HEK293 (cell line): ENCODE measurements around the gene ETNK2.

Experiments
- CTCF ChIA-PET: fragments of 350-600 bp; formaldehyde crosslinking; extraction: SDS; loops from one replicate; lab custom pipeline; 2021; ENCODE audit warnings: antibody characterized with exemption; lab: Yijun Ruan, JAX
- POLR2A ChIA-PET: fragments of 300-600 bp; formaldehyde crosslinking; extraction: SDS; loops from one replicate; lab custom pipeline; 2020; ENCODE audit warnings: antibody characterized with exemption, inconsistent platforms; lab: Yijun Ruan, JAX
- H3K27ac ChIP-seq: fragments of 200-500 bp; sonication (Bioruptor generic); 2 replicates; pipeline ENCODE4 v1.5.1; 2014; ENCODE audit warnings: low read depth, low read length, control low read depth, inconsistent platforms; ENCODE audit errors: extremely low read depth
- H3K36me3 ChIP-seq, 2 experiments: fragments of 200-500 bp in 1 of 2; sonication (Bioruptor generic) in 1 of 2; 1 replicate in 1 of 2; 2 replicates in 1 of 2; pipeline ENCODE4 v1.5.1; 2014 to 2017; ENCODE audit warnings: inconsistent platforms in 2 of 2, low read length in 2 of 2; ENCODE audit not compliant: control insufficient read depth in 2 of 2, insufficient read depth in 1 of 2
- H3K4me1 ChIP-seq: fragments of 200-500 bp; sonication (Bioruptor generic); 2 replicates; pipeline ENCODE4 v1.5.1; 2014; ENCODE audit warnings: mild to moderate bottlenecking, low read length, inconsistent platforms; ENCODE audit not compliant: control insufficient read depth, insufficient read depth
- H3K4me3 ChIP-seq: 2 replicates; pipeline ENCODE4 v1.5.1; 2011; ENCODE audit warnings: low read depth, mild to moderate bottlenecking, control low read depth, low read length, moderate library complexity
- H3K9me3 ChIP-seq: fragments of 200-500 bp; sonication (Bioruptor generic); 2 replicates; pipeline ENCODE4 v1.5.1; 2014; ENCODE audit warnings: low read depth, low read length, inconsistent platforms; ENCODE audit not compliant: control insufficient read depth, insufficient read depth
- GLIS1 ChIP-seq: fragments of 450-650 bp; formaldehyde crosslinking; IDR thresholded peaks from 2 replicates; pipeline ENCODE4 v1.5.1; 2016; ENCODE audit warnings: missing biosample characterization, missing genetic modification characterization
- MYNN ChIP-seq: fragments of 450-650 bp; formaldehyde crosslinking; IDR thresholded peaks from 2 replicates; pipeline ENCODE4 v1.5.1; 2016; ENCODE audit warnings: missing biosample characterization, missing genetic modification characterization, borderline replicate concordance
- PATZ1 ChIP-seq: fragments of 450-650 bp; formaldehyde crosslinking; IDR thresholded peaks from 2 replicates; pipeline ENCODE4 v1.5.1; 2016; ENCODE audit warnings: missing biosample characterization, missing genetic modification characterization
- ZBTB8A ChIP-seq: fragments of 450-650 bp; formaldehyde crosslinking; IDR thresholded peaks from 2 replicates; pipeline ENCODE4 v1.5.1; 2016; ENCODE audit warnings: missing biosample characterization, missing genetic modification characterization
- ZFHX2 ChIP-seq: fragments of 450-650 bp; formaldehyde crosslinking; conservative IDR thresholded peaks from 2 replicates; pipeline ENCODE4 v1.5.1; 2016; ENCODE audit warnings: missing biosample characterization, missing genetic modification characterization
- ZNF184 ChIP-seq: fragments of 450-650 bp; IDR thresholded peaks from 2 replicates; pipeline ENCODE4 v1.5.1; 2018; ENCODE audit warnings: missing biosample characterization, mild to moderate bottlenecking, missing genetic modification characterization
- ZNF239 ChIP-seq: fragments of 450-650 bp; formaldehyde crosslinking; IDR thresholded peaks from 2 replicates; pipeline ENCODE4 v1.5.1; 2016; ENCODE audit warnings: missing biosample characterization, missing genetic modification characterization
- ZNF335 ChIP-seq: fragments of 450-650 bp; formaldehyde crosslinking; conservative IDR thresholded peaks from 2 replicates; pipeline ENCODE4 v1.5.1; 2016; ENCODE audit warnings: missing biosample characterization, missing genetic modification characterization
- ZNF654 ChIP-seq: fragments of 450-650 bp; formaldehyde crosslinking; IDR thresholded peaks from 2 replicates; pipeline ENCODE4 v1.5.1; 2016; ENCODE audit warnings: low read depth, missing biosample characterization, missing genetic modification characterization
- ZNF692 ChIP-seq: fragments of 450-650 bp; formaldehyde crosslinking; IDR thresholded peaks from 2 replicates; pipeline ENCODE4 v1.5.1; 2016; ENCODE audit warnings: missing biosample characterization, missing genetic modification characterization
- ZNF747 ChIP-seq: fragments of 450-650 bp; formaldehyde crosslinking; IDR thresholded peaks from 2 replicates; pipeline ENCODE4 v1.5.1; 2016; ENCODE audit warnings: missing biosample characterization, missing genetic modification characterization
- ZNF777 ChIP-seq: fragments of 450-650 bp; formaldehyde crosslinking; IDR thresholded peaks from 2 replicates; pipeline ENCODE4 v1.5.1; 2017; ENCODE audit warnings: missing biosample characterization, missing genetic modification characterization, borderline replicate concordance
- ZNF843 ChIP-seq: fragments of 450-650 bp; formaldehyde crosslinking; IDR thresholded peaks from 2 replicates; pipeline ENCODE4 v1.5.1; 2016; ENCODE audit warnings: missing biosample characterization, missing genetic modification characterization
- TF ChIP-seq, protein P1 (sequence below): fragments of 450-650 bp; formaldehyde crosslinking; IDR thresholded peaks from 2 replicates; pipeline ENCODE4 v1.5.1; 2017; ENCODE audit warnings: missing biosample characterization, missing genetic modification characterization
- TF ChIP-seq, protein P2 (sequence below): fragments of 450-650 bp; formaldehyde crosslinking; conservative IDR thresholded peaks from 2 replicates; pipeline ENCODE4 v1.5.1; 2016; ENCODE audit warnings: low read depth, missing biosample characterization, missing genetic modification characterization
- TF ChIP-seq, protein P3 (sequence below): fragments of 450-650 bp; formaldehyde crosslinking; conservative IDR thresholded peaks from 2 replicates; pipeline ENCODE4 v1.5.1; 2016; ENCODE audit warnings: low read depth, missing biosample characterization, missing genetic modification characterization

Gene ETNK2

DNA sequence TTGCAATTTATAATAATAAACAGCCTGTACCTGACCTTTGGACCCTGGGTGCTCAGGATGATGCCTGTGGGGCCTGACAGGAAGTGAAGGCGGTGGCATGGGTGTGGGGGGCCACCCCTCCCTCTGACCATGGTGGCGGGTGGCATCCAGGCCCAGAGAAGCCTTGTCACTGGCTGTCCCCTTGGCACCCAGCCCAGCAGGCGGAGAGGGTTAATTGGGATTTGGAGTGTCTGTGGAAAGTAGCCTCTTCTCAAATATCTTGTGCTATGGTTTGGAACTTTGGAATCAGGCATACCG is 58.5 kb downstream of the ETNK2 start (continued):
- TF ChIP-seq PATZ1 (tag by site-specific recombination) (peak; percentile 61), ZNF335 (tag by site-specific recombination) (no peak), ZNF747 (tag by site-specific recombination) (no peak), ZFHX2 (peak; percentile 43; the same call in 1 of the 2 replicates), ZNF239 (tag by site-specific recombination) (no peak), ZBTB8A (tag by site-specific recombination) (no peak), GLIS1 (peak; percentile 51), ZNF654 (tag by site-specific recombination) (no peak), ZNF692 (peak; percentile 44; the same call in 1 of the 2 replicates), ZNF843 (tag by site-specific recombination) (no peak), ZNF777 (tag by site-specific recombination) (no peak)
- TF ChIP-seq, protein P1, sequence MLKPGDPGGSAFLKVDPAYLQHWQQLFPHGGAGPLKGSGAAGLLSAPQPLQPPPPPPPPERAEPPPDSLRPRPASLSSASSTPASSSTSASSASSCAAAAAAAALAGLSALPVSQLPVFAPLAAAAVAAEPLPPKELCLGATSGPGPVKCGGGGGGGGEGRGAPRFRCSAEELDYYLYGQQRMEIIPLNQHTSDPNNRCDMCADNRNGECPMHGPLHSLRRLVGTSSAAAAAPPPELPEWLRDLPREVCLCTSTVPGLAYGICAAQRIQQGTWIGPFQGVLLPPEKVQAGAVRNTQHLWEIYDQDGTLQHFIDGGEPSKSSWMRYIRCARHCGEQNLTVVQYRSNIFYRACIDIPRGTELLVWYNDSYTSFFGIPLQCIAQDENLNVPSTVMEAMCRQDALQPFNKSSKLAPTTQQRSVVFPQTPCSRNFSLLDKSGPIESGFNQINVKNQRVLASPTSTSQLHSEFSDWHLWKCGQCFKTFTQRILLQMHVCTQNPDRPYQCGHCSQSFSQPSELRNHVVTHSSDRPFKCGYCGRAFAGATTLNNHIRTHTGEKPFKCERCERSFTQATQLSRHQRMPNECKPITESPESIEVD (tag by site-specific recombination): no peak

DNA sequence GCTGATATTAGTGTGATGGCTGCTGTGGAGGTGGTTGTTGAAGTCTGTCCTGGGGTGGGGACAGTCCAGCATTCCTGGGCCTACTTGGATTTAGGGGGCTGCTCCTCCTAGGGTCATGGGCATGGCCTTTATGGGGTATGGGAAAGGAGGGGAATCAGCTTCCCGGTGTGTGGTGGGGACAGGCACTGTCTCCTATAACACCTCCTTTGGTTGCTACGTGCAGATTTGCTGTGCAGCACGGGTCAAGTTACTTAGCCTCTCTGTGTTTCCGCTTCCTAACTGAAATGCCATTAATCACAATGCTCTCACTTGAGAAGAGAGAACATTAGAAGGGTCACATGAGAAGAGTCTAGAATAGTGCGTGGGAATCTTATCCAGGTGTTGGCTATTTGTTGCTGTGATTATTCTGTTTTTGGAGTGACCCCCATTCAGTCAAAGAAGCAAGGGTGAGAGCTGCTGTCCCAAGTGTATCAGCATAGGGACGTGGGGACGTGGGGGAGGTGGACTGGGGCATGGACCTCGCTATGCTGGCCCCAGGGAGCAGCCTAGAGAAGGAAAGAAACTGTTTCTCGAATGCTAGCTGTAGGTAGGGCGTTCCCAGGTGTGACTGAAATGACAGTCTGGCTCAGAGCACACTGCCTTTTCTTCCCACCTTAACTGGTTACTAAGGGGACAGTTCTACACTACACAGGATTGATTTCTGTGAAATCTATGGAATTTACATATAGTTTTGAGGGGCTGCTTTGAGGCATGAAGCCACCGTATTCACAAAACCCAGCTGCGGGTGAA is 59.0 kb downstream of the ETNK2 start:
- ChIA-PET POLR2A (interaction anchor here (0.6 kb wide), 1 partner anchor 486 kb away, joined by 4 read pairs; no protein-coding TSS in a partner anchor), CTCF (interaction anchor here (0.6 to 0.7 kb wide), 4 partner anchors 14 to 1072 kb away, joined by 3 to 4 read pairs (median 4); no protein-coding TSS in a partner anchor)
- H3K9me3 ChIP-seq: no peaks in the 10 kb centered on the region
- H3K4me1 ChIP-seq: peaks cover 6% of the 10 kb centered on the region; the same call in 1 of the 2 replicates
- TF ChIP-seq, protein P2, sequence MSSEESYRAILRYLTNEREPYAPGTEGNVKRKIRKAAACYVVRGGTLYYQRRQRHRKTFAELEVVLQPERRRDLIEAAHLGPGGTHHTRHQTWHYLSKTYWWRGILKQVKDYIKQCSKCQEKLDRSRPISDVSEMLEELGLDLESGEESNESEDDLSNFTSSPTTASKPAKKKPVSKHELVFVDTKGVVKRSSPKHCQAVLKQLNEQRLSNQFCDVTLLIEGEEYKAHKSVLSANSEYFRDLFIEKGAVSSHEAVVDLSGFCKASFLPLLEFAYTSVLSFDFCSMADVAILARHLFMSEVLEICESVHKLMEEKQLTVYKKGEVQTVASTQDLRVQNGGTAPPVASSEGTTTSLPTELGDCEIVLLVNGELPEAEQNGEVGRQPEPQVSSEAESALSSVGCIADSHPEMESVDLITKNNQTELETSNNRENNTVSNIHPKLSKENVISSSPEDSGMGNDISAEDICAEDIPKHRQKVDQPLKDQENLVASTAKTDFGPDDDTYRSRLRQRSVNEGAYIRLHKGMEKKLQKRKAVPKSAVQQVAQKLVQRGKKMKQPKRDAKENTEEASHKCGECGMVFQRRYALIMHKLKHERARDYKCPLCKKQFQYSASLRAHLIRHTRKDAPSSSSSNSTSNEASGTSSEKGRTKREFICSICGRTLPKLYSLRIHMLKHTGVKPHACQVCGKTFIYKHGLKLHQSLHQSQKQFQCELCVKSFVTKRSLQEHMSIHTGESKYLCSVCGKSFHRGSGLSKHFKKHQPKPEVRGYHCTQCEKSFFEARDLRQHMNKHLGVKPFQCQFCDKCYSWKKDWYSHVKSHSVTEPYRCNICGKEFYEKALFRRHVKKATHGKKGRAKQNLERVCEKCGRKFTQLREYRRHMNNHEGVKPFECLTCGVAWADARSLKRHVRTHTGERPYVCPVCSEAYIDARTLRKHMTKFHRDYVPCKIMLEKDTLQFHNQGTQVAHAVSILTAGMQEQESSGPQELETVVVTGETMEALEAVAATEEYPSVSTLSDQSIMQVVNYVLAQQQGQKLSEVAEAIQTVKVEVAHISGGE: no peak
- TF ChIP-seq MYNN (tag by site-specific recombination): no peak
- TF ChIP-seq, protein P3, sequence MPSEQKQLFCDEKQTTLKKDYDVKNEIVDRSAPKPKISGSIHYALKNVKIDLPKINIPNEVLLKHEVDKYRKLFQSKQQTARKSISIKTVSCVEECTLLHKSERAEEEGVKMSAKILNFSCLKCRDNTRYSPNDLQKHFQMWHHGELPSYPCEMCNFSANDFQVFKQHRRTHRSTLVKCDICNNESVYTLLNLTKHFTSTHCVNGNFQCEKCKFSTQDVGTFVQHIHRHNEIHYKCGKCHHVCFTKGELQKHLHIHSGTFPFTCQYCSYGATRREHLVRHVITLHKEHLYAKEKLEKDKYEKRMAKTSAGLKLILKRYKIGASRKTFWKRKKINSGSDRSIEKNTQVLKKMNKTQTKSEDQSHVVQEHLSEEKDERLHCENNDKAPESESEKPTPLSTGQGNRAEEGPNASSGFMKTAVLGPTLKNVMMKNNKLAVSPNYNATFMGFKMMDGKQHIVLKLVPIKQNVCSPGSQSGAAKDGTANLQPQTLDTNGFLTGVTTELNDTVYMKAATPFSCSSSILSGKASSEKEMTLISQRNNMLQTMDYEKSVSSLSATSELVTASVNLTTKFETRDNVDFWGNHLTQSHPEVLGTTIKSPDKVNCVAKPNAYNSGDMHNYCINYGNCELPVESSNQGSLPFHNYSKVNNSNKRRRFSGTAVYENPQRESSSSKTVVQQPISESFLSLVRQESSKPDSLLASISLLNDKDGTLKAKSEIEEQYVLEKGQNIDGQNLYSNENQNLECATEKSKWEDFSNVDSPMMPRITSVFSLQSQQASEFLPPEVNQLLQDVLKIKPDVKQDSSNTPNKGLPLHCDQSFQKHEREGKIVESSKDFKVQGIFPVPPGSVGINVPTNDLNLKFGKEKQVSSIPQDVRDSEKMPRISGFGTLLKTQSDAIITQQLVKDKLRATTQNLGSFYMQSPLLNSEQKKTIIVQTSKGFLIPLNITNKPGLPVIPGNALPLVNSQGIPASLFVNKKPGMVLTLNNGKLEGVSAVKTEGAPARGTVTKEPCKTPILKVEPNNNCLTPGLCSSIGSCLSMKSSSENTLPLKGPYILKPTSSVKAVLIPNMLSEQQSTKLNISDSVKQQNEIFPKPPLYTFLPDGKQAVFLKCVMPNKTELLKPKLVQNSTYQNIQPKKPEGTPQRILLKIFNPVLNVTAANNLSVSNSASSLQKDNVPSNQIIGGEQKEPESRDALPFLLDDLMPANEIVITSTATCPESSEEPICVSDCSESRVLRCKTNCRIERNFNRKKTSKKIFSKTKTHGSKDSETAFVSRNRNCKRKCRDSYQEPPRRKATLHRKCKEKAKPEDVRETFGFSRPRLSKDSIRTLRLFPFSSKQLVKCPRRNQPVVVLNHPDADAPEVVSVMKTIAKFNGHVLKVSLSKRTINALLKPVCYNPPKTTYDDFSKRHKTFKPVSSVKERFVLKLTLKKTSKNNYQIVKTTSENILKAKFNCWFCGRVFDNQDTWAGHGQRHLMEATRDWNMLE: no peak
- TF ChIP-seq ZNF184: no peak
- H3K36me3 ChIP-seq: no peaks in the 10 kb centered on the region
- no peak overlapping the region for H3K4me3 ChIP-seq
- H3K27ac ChIP-seq: no peak overlapping the region
